GM21528 (cell line): ENCODE results near the gene TMEM119.

Experiments
- ATAC-seq: cut with Tn5 transposase; IDR thresholded peaks from one replicate; pipeline ENCODE4 v1.9.1; 2021; ENCODE audit warnings: mild to moderate bottlenecking, moderate library complexity; ENCODE audit not compliant: unreplicated experiment, low FRiP score

The TMEM119 gene

GRCh38 chr12:108551535-108551934, 46.3 kb downstream of the TMEM119 start:
- ATAC-seq = no peak

GRCh38 chr12:108548954-108549521, 48.8 kb downstream of the TMEM119 start:
- ATAC-seq = no peak

GRCh38 chr12:108547686-108548085, 50.2 kb downstream of the TMEM119 start:
- no peak for ATAC-seq

- ATAC-seq = no peak
These were observed 54.2 kb downstream of the TMEM119 start for GRCh38 chr12:108543652-108544051.

- no peak for ATAC-seq
These were observed 55.6 kb downstream of the TMEM119 start for GRCh38 chr12:108542320-108542719.
